Testis (tissue), 2 donors: ENCODE measurements around the gene EXD3.

Experiments used
- POLR2A ChIP-seq: fragments of 450-650 bp; IDR thresholded peaks from one replicate; pipeline ENCODE4 v1.6.1; 2017; ENCODE audit warnings: antibody characterized with exemption, mild to moderate bottlenecking, moderate library complexity
- TF ChIP-seq, protein P1 (sequence below), 3 experiments: fragments of 450-650 bp in 2 of 3; fragments of 200-600 bp in 1 of 3; sonication (generic) in 1 of 3; IDR thresholded peaks; one replicate each; pipeline ENCODE4 v1.5.1; 2016 to 2019; ENCODE audit warnings: antibody characterized with exemption in 3 of 3, mild to moderate bottlenecking in 2 of 3, moderate library complexity in 1 of 3

GRCh38 chr9:137371946-137372651, 50.9 kb downstream of the EXD3 start:
- TF ChIP-seq, protein P1, sequence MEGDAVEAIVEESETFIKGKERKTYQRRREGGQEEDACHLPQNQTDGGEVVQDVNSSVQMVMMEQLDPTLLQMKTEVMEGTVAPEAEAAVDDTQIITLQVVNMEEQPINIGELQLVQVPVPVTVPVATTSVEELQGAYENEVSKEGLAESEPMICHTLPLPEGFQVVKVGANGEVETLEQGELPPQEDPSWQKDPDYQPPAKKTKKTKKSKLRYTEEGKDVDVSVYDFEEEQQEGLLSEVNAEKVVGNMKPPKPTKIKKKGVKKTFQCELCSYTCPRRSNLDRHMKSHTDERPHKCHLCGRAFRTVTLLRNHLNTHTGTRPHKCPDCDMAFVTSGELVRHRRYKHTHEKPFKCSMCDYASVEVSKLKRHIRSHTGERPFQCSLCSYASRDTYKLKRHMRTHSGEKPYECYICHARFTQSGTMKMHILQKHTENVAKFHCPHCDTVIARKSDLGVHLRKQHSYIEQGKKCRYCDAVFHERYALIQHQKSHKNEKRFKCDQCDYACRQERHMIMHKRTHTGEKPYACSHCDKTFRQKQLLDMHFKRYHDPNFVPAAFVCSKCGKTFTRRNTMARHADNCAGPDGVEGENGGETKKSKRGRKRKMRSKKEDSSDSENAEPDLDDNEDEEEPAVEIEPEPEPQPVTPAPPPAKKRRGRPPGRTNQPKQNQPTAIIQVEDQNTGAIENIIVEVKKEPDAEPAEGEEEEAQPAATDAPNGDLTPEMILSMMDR (IDR thresholded peaks at IDR 0.05) = no peak
- no peak for TF ChIP-seq POLR2A
